Memory B cell (primary cell): ENCODE measurements around the gene APCDD1.
A peak's percentile ranks its signal among the peaks of the same experiment; 100 is the strongest.

ENCODE experiments used
- ATAC-seq: fragments of 150-1000 bp; cut with Tn5 transposase; 2 replicates; pipeline ENCODE4 v1.10.0; 2021; ENCODE audit warnings: low read depth, mild to moderate bottlenecking, moderate library complexity
- DNase-seq, 2 donors: peaks; one replicate each; pipeline ENCODE4 v3.0.0; 2022; ENCODE audit warnings: low spot score in 2 of 2
- H3K27ac Mint-ChIP-seq: one replicate; pipeline ENCODE4 v1.8.0; 2022; ENCODE audit warnings: mild to moderate bottlenecking, moderate library complexity, mixed read lengths
- H3K27me3 Mint-ChIP-seq: one replicate; pipeline ENCODE4 v1.8.0; 2022; ENCODE audit warnings: mixed read lengths
- H3K36me3 Mint-ChIP-seq: one replicate; pipeline ENCODE4 v1.8.0; 2022; ENCODE audit warnings: mild to moderate bottlenecking, mixed read lengths
- H3K4me1 Mint-ChIP-seq: one replicate; pipeline ENCODE4 v1.8.0; 2022; ENCODE audit warnings: mixed read lengths
- H3K4me3 Mint-ChIP-seq: one replicate; pipeline ENCODE4 v1.8.0; 2022; ENCODE audit warnings: mild to moderate bottlenecking, moderate library complexity, mixed read lengths
- H3K9me3 Mint-ChIP-seq: one replicate; pipeline ENCODE4 v1.8.0; 2022; ENCODE audit warnings: mixed read lengths

APCDD1 gene

DNA sequence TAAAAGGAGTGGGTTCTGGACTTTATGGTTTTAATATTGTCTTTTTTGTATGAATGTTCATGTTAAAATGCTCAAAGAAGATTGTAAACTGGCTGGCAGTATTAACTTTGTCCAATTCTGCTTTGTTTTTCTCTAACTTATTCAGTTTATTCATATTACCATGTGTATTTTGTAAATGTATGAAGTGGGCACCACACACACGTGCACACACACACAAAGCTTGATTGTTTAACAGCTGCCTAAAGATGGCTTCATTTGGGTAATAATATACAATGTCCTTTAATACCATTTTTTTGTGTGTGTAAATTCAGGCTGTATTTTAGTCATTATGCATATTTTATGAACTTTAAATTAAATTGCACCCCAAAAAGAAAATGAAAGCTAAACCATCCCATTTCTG, 11.4 kb upstream of the APCDD1 start:
- DNase-seq (no peak), ATAC-seq (no peak)
- peaks cover 17% of the 10 kb centered on the region for H3K27me3 Mint-ChIP-seq
- no peaks in the 10 kb centered on the region for H3K9me3 Mint-ChIP-seq
- no peak overlapping the region for H3K4me3 Mint-ChIP-seq
- no peak overlapping the region for H3K27ac Mint-ChIP-seq
- peaks cover 2% of the 10 kb centered on the region for H3K4me1 Mint-ChIP-seq
- no peaks in the 10 kb centered on the region for H3K36me3 Mint-ChIP-seq

GRCh38 chr18:10444314-10445006, 10.0 kb upstream of the APCDD1 start:
- H3K9me3 Mint-ChIP-seq, result no peaks in the 10 kb centered on the region
- ATAC-seq (no peak), DNase-seq (no peak)
- H3K4me1 Mint-ChIP-seq, result peaks cover 2% of the 10 kb centered on the region
- no peaks in the 10 kb centered on the region for H3K36me3 Mint-ChIP-seq
- H3K4me3 Mint-ChIP-seq, result no peak overlapping the region
- peaks cover 17% of the 10 kb centered on the region for H3K27me3 Mint-ChIP-seq
- no peak overlapping the region for H3K27ac Mint-ChIP-seq

DNA sequence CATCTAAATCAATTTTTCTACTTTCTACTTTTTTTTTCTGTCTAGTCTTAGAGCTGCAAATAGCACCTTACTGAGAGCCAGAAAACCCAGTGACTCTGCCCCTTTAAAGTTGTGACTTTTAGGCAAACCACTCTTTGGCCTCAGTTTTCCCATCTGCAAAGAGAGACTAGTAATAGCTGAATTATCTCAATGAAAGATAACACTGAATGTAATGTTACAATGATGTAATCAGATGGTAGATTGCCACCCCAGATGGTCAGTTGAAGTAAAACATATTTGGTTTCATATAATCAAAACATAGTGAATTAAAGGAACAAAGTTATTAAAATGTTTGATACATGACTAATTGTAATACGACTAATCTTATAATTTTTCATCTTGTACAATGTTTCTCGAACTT, 5.0 kb upstream of the APCDD1 start:
- Mint-ChIP-seq H3K4me1 (peaks cover 2% of the 10 kb centered on the region), H3K4me3 (no peak overlapping the region), H3K36me3 (no peaks in the 10 kb centered on the region), H3K9me3 (no peaks in the 10 kb centered on the region), H3K27ac (no peak overlapping the region), H3K27me3 (peaks cover 18% of the 10 kb centered on the region)
- DNase-seq (no peak), ATAC-seq (no peak)

DNA sequence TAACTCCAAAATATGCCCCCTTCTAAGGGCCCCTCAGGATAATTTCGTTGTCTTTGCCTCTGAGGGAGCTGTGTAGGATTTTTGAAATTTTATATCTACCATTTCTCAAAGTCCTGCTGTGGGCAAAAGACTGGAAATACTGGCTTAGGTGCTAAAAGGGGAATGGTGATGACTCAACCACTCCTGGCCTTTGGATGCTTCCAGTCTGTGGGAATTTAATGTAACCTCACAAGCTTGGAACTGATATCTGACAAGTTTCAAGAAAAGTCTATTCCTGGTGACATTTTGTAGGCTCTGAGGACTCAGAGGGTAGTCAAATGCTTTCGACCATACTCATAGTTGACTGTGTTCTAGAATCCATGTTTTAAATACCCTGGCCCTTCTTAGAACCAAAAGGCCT, 3.4 kb upstream of the APCDD1 start:
- H3K27me3 Mint-ChIP-seq, result peaks cover 19% of the 10 kb centered on the region
- no peak overlapping the region for H3K4me3 Mint-ChIP-seq
- peaks cover 2% of the 10 kb centered on the region for H3K4me1 Mint-ChIP-seq
- ATAC-seq (no peak), DNase-seq (no peak)
- no peak overlapping the region for H3K27ac Mint-ChIP-seq
- H3K36me3 Mint-ChIP-seq, result no peaks in the 10 kb centered on the region
- no peaks in the 10 kb centered on the region for H3K9me3 Mint-ChIP-seq

DNA sequence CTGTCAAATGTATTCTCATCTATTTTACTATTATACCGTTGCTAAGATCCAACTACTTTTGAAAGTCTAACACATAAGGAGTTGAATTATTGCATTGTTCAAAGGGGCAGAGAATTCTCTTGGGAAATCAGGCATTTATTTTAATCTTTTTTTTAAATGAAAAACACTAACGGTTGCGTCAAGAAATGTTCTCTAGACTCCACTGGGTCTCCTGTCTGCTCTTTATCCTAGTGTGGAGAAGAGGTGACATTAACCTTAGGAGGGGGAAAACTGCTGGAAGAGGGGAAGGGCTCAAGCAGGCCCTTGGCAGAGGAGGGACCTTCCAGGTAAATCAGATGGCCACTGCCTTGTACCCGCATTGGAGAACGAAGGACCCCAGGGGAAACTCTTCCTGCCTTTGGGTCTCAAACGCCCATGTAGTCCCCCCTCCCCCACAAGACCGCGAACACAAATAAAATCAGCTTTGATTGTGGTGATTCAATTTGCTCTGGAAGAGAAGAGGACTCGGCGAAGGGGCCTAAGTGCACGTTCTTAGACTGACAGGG, 1.1 kb upstream of the APCDD1 start:
- peaks cover 24% of the 10 kb centered on the region for H3K27me3 Mint-ChIP-seq
- DNase-seq (no peak), ATAC-seq (no peak)
- H3K36me3 Mint-ChIP-seq, result no peaks in the 10 kb centered on the region
- no peaks in the 10 kb centered on the region for H3K9me3 Mint-ChIP-seq
- peak overlapping the region; percentile 80 for H3K4me3 Mint-ChIP-seq
- no peak overlapping the region for H3K27ac Mint-ChIP-seq
- peaks cover 2% of the 10 kb centered on the region for H3K4me1 Mint-ChIP-seq

GRCh38 chr18:10454681-10455557, 484 bp downstream of the APCDD1 start:
- Mint-ChIP-seq H3K27me3 (peaks cover 23% of the 10 kb centered on the region), H3K4me1 (peaks cover 2% of the 10 kb centered on the region), H3K4me3 (peak overlapping the region; percentile 62), H3K36me3 (no peaks in the 10 kb centered on the region), H3K9me3 (no peaks in the 10 kb centered on the region), H3K27ac (no peak overlapping the region)
- DNase-seq (peak in 1 of 2 donors; percentile 28), ATAC-seq (peak; percentile 58)

DNA sequence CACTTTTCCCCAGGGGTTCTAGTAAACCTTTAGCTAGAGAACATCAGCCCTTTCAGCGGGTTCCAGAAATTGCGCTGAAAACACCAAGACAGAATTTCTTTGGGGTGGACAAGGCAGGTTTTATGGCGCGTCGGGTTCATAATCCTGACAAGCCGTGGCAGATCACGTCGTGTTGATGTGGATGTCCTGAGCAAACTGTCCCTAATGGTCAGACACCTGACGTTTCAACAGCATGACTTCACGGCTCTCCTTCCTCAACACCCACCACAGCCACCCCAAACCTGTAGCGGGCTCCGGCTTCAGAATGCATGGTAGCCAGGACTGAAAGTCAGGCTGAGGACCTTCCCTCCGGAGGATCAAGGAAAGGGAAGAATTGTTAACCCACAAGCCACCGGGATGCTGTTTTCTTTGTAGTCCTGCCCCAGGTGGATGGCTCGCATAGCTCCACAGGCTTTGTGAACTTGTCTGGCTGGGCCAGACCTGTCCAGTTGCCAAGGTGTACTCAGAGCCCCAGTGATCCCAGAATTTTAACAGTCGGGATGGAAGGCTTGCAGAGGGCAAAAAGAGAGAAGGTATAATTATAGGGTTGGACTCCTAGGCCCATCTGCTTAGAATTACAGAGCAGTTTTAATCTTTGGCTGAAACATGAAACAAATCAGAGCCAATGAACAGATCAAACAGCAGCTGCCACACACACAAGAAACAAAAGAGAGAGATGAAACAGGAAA, 1.5 kb downstream of the APCDD1 start:
- Mint-ChIP-seq H3K27ac (no peak overlapping the region), H3K36me3 (no peaks in the 10 kb centered on the region), H3K4me3 (peak overlapping the region; percentile 62), H3K9me3 (no peaks in the 10 kb centered on the region), H3K4me1 (peaks cover 2% of the 10 kb centered on the region), H3K27me3 (peaks cover 19% of the 10 kb centered on the region)
- DNase-seq (no peak), ATAC-seq (no peak)

- no peak overlapping the region for H3K4me3 Mint-ChIP-seq
- H3K27me3 Mint-ChIP-seq, result peaks cover 19% of the 10 kb centered on the region
- H3K4me1 Mint-ChIP-seq, result peaks cover 2% of the 10 kb centered on the region
- ATAC-seq (no peak), DNase-seq (no peak)
- H3K27ac Mint-ChIP-seq, result no peak overlapping the region
- H3K36me3 Mint-ChIP-seq, result no peaks in the 10 kb centered on the region
- H3K9me3 Mint-ChIP-seq, result no peaks in the 10 kb centered on the region
These were observed 2.3 kb downstream of the APCDD1 start for GRCh38 chr18:10456718-10457117.

GRCh38 chr18:10457128-10457527, 2.7 kb downstream of the APCDD1 start:
- Mint-ChIP-seq H3K4me3 (no peak overlapping the region), H3K9me3 (no peaks in the 10 kb centered on the region), H3K27ac (no peak overlapping the region), H3K4me1 (peaks cover 2% of the 10 kb centered on the region), H3K36me3 (no peaks in the 10 kb centered on the region), H3K27me3 (peaks cover 15% of the 10 kb centered on the region)
- ATAC-seq (no peak), DNase-seq (no peak)

DNA sequence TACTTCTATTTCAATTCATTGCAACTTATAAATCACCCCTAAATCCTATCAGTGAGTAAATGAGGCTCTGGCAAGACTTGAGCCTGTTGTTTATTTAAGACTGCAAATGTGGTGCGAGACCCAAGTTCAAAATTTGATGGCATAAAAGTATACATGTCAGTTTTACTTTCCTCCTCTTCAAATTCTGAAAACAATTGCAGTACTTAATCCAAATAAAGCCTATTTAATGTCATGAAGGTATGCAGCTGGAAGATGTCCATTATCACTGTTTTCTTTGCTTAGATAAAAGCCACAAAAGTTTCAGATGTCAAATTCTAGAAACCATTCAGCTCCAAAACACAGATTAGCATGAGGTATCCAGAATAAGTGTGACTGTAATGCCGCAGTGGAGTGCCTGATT, 3.3 kb downstream of the APCDD1 start:
- ATAC-seq, result no peak
- H3K36me3 Mint-ChIP-seq, result no peaks in the 10 kb centered on the region
- no peaks in the 10 kb centered on the region for H3K4me1 Mint-ChIP-seq
- peaks cover 3% of the 10 kb centered on the region for H3K9me3 Mint-ChIP-seq
- peaks cover 11% of the 10 kb centered on the region for H3K27me3 Mint-ChIP-seq
- no peak overlapping the region for H3K4me3 Mint-ChIP-seq
- DNase-seq, result no peak
- no peak overlapping the region for H3K27ac Mint-ChIP-seq

GRCh38 chr18:10458691-10459090, 4.3 kb downstream of the APCDD1 start:
- Mint-ChIP-seq H3K27ac (no peak overlapping the region), H3K4me3 (no peak overlapping the region), H3K27me3 (peaks cover 10% of the 10 kb centered on the region), H3K9me3 (peaks cover 7% of the 10 kb centered on the region), H3K4me1 (peaks cover 2% of the 10 kb centered on the region), H3K36me3 (no peaks in the 10 kb centered on the region)
- DNase-seq, result no peak
- no peak for ATAC-seq

- Mint-ChIP-seq H3K27ac (no peak overlapping the region), H3K9me3 (peaks cover 7% of the 10 kb centered on the region), H3K27me3 (peaks cover 8% of the 10 kb centered on the region), H3K4me3 (no peak overlapping the region), H3K4me1 (peaks cover 2% of the 10 kb centered on the region), H3K36me3 (no peaks in the 10 kb centered on the region)
- ATAC-seq (no peak), DNase-seq (no peak)
These were observed 5.2 kb downstream of the APCDD1 start for GRCh38 chr18:10459587-10459986.

DNA sequence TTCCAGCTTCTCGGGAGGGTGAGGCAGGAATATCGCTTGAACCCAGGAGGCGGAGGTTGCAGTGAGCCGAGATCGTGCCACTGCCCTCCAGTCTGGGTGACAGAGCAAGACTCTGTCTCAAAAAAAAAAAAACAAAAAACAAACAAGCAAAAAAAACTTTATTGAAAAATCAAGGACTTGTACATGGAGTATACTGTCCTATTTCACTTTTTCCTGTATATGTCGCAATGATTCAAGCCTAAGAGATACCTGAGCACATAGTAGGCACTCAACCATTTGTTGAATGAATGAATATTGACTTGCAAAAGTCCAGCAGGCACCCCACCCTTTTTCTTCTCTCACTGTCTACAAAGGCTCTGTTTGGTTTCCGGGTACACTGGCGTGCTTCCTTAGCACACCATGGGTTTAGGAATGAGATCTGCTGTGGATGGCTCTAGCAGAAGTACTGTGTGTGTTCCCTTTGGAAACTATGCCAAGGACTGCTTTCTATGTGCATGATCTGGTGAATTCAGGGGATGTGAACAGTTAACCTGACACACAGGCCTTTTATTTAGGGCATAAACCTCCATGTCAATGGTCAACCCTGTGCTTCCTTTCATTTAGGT, 6.1 kb downstream of the APCDD1 start:
- ATAC-seq, result no peak
- Mint-ChIP-seq H3K9me3 (peaks cover 7% of the 10 kb centered on the region), H3K27me3 (peaks cover 5% of the 10 kb centered on the region), H3K4me1 (peaks cover 2% of the 10 kb centered on the region), H3K36me3 (no peaks in the 10 kb centered on the region), H3K4me3 (no peak overlapping the region), H3K27ac (no peak overlapping the region)
- DNase-seq, result no peak
